ENCODE measurements around the gene C2orf68. TPM values are rescaled to one million over a fixed set of nuclear protein-coding genes. Genes with fewer than 3 reads are reported as not detected.
A peak's percentile ranks its signal among the peaks of the same experiment; 100 is the strongest.

Gene C2orf68
- total and polyA plus RNA-seq, 9 of the 15 experiments (the other 6 are each of a cell fraction or from before 2014, with no cell fraction given), result 22.1 to 50.0 (median 31.8) TPM

DNA sequence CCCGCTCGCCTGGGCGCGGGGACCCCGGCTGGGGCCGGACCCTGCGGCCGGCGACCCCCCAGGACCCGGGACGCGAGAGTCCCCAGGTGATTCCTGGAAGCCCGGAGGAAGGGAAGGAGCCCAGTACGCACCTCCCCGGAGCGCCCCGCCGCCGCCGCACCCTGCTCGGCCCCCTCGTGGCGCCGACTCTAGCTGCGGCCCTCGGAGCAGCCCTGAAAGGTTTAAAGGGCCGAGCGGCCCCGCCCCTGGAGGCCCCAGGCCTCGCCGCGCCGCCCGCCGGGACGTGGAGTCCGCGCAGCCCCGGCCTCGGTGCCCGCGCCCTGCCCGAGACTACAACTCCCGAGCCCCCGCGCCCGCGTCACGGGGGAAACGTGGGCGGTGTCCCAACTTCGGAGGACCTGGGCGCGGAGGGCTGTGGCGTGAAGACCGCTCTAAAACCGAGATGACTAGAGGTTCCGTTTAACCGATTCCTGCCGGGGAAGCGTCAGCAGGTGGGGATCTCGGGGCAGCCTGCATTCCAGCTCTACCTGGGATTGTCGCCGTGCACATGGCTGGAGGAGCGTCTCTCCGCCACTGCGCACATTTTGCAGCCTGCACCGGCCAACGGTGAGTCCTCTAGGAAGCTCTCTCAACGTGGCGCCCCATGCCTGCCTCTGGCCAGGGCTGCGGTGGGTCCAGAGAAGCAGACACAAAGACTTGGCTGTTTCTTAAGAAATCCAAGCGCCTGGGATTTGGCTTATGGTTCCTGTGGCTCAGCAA lies 9.2 kb downstream of the C2orf68 start, which contains the start of gene TMEM150A (continued):
- peak; percentile 33; the same call in 1 of the 2 replicates for TF ChIP-seq MGA (IDR thresholded peaks at IDR 0.05)
- no peak for TF ChIP-seq ZNF507 (tag; conservative IDR thresholded peaks at IDR 0.05)
- TF ChIP-seq NONO (IDR thresholded peaks at IDR 0.05; ENCODE audit: low read depth in 2 of 2, low read length in 1 of 2), result peak; percentile 80 to 88; a peak in 3 of 4 replicates
- TF ChIP-seq, protein P1, sequence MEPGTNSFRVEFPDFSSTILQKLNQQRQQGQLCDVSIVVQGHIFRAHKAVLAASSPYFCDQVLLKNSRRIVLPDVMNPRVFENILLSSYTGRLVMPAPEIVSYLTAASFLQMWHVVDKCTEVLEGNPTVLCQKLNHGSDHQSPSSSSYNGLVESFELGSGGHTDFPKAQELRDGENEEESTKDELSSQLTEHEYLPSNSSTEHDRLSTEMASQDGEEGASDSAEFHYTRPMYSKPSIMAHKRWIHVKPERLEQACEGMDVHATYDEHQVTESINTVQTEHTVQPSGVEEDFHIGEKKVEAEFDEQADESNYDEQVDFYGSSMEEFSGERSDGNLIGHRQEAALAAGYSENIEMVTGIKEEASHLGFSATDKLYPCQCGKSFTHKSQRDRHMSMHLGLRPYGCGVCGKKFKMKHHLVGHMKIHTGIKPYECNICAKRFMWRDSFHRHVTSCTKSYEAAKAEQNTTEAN (CRISPR knock-in tag; IDR thresholded peaks at IDR 0.05), result no peak
- peak; percentile 38; the same call in 1 of the 2 replicates for TF ChIP-seq JUND (IDR thresholded peaks at IDR 0.05; ENCODE audit: borderline replicate concordance, low read depth, low read length)
- TF ChIP-seq JUND (tag; IDR thresholded peaks at IDR 0.05; ENCODE audit: borderline replicate concordance, low read depth, low read length), result no peak; the same call in 2 of the 3 replicates
- TF ChIP-seq, protein P2, sequence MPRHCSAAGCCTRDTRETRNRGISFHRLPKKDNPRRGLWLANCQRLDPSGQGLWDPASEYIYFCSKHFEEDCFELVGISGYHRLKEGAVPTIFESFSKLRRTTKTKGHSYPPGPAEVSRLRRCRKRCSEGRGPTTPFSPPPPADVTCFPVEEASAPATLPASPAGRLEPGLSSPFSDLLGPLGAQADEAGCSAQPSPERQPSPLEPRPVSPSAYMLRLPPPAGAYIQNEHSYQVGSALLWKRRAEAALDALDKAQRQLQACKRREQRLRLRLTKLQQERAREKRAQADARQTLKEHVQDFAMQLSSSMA (CRISPR knock-in tag; IDR thresholded peaks at IDR 0.05), result no peak
- 0 out of 2 replicates have a peak, but pooled peaks have one; percentile 60 for TF ChIP-seq ZNF668 (CRISPR knock-in tag; IDR thresholded peaks at IDR 0.05)
